ENCODE results near the gene ENC1.

DNA sequence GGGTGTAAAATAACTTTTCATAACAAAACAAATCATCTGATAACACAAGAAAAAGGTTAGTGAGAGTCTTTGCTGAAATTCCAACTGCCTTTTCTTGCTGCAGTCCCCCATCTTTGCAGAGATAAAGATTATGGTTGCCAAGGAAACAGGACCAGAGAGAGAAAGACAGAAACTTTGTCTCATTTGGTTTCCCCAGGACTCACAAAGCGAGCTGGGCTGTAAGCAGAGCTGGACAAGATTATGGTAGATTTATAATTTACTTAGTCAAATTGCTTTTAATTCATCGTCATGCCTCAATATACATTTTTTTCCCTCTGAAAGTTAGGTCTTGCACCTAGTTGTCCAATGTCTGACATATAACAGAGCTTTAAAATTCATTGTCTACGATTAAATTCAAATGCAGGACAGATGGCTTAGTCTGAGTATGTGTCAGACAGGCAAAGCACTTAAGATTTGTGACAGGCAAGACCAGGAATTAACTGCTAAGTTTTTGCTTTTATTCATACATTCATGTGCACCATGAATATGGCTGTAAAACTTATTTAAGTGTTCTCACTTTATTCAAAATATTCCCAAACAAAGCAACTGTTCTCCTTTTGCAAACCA is 17.4 kb downstream of the ENC1 start:
- TF ChIP-seq EZH2 (IDR thresholded peaks at IDR 0.05; ENCODE audit: borderline replicate concordance, control insufficient read depth, low read depth, low read length) (no peak), NFIC (IDR thresholded peaks at IDR 0.05; ENCODE audit: low read depth, low read length) (no peak)
- TF ChIP-seq, protein P1, sequence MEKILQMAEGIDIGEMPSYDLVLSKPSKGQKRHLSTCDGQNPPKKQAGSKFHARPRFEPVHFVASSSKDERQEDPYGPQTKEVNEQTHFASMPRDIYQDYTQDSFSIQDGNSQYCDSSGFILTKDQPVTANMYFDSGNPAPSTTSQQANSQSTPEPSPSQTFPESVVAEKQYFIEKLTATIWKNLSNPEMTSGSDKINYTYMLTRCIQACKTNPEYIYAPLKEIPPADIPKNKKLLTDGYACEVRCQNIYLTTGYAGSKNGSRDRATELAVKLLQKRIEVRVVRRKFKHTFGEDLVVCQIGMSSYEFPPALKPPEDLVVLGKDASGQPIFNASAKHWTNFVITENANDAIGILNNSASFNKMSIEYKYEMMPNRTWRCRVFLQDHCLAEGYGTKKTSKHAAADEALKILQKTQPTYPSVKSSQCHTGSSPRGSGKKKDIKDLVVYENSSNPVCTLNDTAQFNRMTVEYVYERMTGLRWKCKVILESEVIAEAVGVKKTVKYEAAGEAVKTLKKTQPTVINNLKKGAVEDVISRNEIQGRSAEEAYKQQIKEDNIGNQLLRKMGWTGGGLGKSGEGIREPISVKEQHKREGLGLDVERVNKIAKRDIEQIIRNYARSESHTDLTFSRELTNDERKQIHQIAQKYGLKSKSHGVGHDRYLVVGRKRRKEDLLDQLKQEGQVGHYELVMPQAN (conservative IDR thresholded peaks at IDR 0.05), result no peak

All from GM12878 (cell line).